NT2/D1 (cell line): ENCODE measurements around the gene PLD5.

Experiments
- SUZ12 ChIP-seq: IDR thresholded peaks from 2 replicates; pipeline ENCODE4 v1.6.1; 2011; ENCODE audit not compliant: insufficient read length, insufficient read depth; ENCODE audit errors: extremely low read depth
- YY1 ChIP-seq: IDR thresholded peaks from 2 replicates; pipeline ENCODE4 v1.6.1; 2011; ENCODE audit not compliant: insufficient read length, insufficient read depth

- TF ChIP-seq YY1 (no peak), SUZ12 (no peak)
Observed at GRCh38 chr1:242506724-242507123, 17.8 kb downstream of the PLD5 start.
